ENCODE measurements around the gene NFATC2.
A peak's percentile ranks its signal among the peaks of the same experiment; 100 is the strongest.

NFATC2 gene

DNA sequence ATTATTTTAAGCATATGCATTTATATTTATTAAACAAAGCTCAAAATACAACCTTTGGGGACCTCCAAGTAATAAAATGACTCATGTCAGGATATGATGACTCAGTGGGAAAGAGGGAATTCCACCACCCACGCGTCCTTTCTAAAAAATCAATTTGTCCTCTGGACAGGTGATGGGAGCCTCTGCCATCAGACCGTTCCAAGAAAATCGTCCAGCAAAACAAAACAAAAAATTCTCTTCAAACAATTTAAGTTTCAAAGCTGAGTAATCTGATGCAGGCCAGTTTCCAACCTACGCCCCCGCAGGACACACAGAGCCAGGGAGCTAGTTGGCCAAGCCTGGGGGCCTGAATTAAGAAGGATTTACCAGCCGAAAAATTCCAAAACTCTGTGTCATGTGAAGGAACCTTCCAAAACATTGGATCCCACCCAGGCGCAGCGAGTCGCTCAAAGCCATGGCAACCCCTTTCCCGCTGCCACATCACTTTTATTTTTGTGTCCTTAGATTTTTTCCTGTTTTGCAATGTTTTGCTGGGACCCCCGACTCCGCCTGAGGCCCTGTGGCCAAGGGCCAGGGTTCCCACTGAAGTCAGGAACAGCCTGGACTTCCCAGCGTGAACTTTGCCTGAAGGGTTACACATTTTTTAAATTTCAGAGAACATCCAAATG, 95.3 kb downstream of the NFATC2 start:
- TF ChIP-seq, protein P1, sequence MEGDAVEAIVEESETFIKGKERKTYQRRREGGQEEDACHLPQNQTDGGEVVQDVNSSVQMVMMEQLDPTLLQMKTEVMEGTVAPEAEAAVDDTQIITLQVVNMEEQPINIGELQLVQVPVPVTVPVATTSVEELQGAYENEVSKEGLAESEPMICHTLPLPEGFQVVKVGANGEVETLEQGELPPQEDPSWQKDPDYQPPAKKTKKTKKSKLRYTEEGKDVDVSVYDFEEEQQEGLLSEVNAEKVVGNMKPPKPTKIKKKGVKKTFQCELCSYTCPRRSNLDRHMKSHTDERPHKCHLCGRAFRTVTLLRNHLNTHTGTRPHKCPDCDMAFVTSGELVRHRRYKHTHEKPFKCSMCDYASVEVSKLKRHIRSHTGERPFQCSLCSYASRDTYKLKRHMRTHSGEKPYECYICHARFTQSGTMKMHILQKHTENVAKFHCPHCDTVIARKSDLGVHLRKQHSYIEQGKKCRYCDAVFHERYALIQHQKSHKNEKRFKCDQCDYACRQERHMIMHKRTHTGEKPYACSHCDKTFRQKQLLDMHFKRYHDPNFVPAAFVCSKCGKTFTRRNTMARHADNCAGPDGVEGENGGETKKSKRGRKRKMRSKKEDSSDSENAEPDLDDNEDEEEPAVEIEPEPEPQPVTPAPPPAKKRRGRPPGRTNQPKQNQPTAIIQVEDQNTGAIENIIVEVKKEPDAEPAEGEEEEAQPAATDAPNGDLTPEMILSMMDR (IDR thresholded peaks at IDR 0.05; ENCODE audit: low read length, missing control alignments): no peak
- H3K4me3 ChIP-seq (replicated peaks; ENCODE audit: low read depth, low read length): no peak overlapping the region
- DNase-seq (ENCODE audit: low read depth): peak; percentile 96

DNA sequence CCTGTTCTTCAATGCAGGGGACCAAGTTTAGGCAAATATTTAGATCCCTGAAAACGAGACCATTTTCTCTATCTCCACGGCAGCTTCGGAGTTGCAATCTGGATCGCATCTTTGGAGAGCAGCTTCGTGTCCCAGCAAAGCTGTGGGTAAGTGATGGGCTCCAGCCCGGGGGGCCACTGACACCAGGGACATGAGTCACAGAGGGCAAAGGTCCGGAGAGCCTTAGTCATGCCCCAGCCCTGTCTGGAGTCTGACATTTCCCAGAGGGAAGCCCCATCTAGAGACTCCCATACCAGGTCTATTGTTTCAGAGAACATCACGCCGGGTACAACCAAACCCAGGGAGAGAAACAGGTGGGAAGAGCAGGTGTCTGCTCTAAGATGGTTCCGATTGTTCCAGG, 95.9 kb downstream of the NFATC2 start:
- no peak overlapping the region for H3K4me3 ChIP-seq (replicated peaks; ENCODE audit: low read depth, low read length)
- peak; percentile 69 for DNase-seq (ENCODE audit: low read depth)

DNA sequence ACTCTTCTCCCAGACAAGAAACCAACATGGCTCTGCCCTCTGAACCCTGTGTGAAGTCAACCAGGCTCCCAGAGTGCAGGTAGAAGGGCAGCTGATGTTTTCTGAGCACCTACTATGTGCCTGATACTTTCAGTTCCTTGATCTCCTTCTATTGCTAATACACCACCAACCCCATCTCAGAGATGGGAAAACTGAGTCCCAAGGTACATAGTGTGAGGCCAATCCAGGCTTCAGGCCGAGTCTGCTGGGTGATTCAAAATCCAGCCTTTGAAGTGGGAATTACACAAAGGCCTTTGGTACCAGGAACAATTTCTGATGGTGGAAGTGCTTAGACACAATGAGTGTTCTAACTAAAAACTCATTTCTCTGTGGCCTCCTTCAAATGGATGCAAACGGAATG, 96.3 kb downstream of the NFATC2 start:
- H3K4me3 ChIP-seq (replicated peaks; ENCODE audit: low read depth, low read length): no peak overlapping the region
- DNase-seq (ENCODE audit: low read depth): no peak
- TF ChIP-seq, protein P1 (IDR thresholded peaks at IDR 0.05; ENCODE audit: low read length, missing control alignments): no peak

More for the DNA sequence above, 95.9 kb downstream of the NFATC2 start:
- TF ChIP-seq, protein P1 (IDR thresholded peaks at IDR 0.05; ENCODE audit: low read length, missing control alignments): no peak

DNA sequence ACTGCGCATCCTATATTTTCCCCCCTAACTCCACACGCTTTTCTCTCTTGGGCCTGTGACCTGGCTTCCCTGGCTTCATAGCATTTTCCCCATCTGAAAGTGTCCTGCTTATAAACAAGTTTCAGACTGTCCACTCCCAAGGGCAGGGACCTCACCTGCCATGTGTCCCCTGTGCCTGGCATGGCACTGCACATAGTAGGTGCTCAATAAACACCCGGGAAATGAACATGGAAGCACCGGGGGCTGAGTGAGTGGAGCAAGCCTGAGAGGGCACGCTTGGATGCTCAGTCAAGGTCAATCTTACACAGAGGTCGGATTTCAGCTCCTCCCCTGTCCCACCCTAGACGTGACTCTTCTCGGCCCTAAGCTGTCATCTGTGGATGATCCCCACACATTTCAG, 96.9 kb downstream of the NFATC2 start:
- TF ChIP-seq, protein P1 (IDR thresholded peaks at IDR 0.05; ENCODE audit: low read length, missing control alignments): no peak
- DNase-seq (ENCODE audit: low read depth): no peak
- no peak overlapping the region for H3K4me3 ChIP-seq (replicated peaks; ENCODE audit: low read depth, low read length)

DNA sequence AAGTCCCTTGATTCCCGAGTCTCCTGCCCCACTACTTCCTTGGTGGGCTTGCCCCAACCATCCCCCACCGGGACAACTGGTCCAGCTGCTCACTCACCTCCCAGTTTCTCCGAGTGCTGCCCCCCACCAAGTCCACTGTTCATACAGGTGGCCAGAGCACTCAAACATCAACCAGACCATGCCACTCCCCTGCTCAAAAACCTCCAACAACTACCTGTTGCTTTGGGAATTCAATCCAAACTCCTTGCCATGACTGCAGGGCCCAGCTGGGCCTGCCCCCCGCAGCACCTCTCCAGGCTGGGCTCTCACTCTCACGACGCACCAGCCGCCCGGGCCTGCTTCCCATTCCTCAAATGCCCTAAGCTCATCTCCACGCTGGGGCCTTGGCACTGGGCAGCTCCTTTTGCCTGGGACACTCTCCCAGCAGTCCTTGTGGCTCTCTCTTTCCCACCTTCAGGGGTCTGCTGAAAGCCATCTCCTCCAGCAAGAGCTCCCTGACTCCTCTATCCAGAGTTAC, 97.5 kb downstream of the NFATC2 start:
- TF ChIP-seq, protein P1 (IDR thresholded peaks at IDR 0.05; ENCODE audit: low read length, missing control alignments): no peak
- no peak for DNase-seq (ENCODE audit: low read depth)
- H3K4me3 ChIP-seq (replicated peaks; ENCODE audit: low read depth, low read length): no peak overlapping the region

DNA sequence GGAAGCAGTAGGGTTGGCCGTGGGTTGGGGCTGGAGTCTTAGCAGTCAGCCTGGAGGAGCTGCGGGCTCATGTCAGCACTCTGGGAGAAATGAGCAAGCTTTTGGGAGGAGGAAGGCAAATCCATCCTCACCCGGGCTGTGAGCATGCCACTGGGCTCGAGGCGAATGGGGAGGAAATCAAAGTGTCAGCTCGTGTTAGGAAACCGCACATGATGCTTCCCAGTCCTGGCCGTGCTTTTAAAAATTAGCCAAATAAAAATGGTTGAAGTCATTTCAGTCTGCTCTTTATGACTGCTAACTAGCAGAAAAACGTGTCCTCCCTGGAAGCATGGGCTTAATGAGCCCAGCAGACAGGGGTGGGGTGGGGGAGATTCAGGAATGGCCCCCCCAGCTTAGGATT, 98.1 kb downstream of the NFATC2 start:
- DNase-seq (ENCODE audit: low read depth): peak; percentile 21
- no peak overlapping the region for H3K4me3 ChIP-seq (replicated peaks; ENCODE audit: low read depth, low read length)
- TF ChIP-seq, protein P1 (IDR thresholded peaks at IDR 0.05; ENCODE audit: low read length, missing control alignments): no peak

DNA sequence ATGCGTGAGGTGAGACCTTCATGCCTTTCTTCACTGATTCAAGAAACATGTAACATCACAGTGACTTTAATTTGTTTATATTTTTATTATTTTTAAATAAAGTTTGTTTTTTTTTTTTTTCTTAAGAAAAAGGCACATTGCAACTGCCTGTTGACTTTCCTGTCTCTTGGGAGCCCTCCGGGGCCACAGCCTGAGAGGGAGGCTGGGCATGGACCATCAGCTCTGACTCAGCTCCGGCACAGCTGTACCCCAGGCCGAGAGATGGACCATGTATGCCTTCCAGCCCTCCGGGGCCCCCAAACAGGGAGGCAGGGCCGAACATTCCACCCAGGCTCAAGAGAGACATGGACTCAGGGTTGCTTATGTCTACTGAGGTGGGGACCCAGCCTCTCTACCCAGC, 99.9 kb downstream of the NFATC2 start:
- TF ChIP-seq, protein P1 (IDR thresholded peaks at IDR 0.05; ENCODE audit: low read length, missing control alignments): no peak
- H3K4me3 ChIP-seq (replicated peaks; ENCODE audit: low read depth, low read length): no peak overlapping the region
- DNase-seq (ENCODE audit: low read depth): no peak
